Suppressor macrophage treated with lipopolysaccharide for 4 hours (primary cell): ENCODE data around the gene STS.

Experiments used
- DNase-seq: peaks from one replicate; pipeline ENCODE4 v3.0.0-alpha.2; 2020

Gene STS

DNA sequence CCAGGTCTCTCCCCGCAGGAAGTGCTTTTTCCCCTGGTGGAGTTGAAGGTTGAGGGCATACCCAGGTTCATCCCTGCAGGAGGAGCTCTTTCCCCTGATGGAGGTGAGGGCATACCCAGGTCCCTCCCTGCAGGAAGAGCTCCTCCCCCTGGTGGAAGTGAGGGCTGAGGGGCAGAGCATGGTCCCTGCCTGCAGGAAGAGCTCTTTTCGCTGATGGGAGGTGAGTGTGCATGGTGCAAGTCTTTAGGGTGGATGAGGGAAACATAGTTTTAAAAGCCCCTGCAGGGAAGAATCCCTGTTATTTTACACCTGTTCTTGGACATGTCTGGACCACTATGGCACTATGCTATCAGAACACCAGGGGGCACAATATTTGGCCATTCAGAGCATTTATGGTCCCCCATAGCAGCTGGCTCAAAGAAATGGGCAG is 44.2 kb downstream of the STS start:
- no peak for DNase-seq

DNA sequence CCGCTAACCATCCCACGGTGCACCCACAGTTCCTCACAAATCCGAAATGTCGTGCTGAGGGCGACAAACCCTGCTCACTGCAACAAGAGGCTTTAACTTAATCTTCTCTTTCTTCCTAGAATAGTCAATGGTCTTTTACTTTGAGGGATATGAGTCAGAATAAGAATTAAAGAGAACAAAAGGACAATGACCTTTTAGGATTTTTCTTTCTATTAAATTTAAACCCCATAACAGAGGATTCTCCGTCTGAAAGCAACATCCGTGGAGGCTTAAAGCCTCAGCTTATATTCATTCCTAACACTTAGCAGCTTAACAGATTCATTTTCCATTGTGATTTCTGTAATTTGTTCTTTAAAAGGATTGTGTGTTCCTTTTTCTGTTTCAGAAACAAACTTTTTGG is 45.4 kb downstream of the STS start:
- no peak for DNase-seq

DNA sequence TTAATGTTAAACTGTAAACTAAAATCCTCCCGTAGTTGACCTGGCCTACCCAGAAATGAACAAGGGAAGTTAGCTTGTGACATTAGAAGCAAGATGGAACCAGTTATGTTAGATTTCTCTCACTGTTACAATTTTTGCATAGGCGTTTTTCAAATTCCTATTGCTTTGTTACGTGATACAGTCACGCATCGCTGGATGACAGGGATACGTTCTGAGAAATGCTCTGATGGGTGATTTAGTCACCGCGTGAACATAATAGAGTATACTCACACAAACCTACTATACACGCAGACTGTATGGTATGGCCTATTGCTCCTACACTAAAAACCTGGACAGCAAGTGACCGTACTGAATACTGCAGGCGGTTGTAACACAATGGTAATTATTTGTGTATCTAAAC is 47.1 kb downstream of the STS start:
- DNase-seq = no peak
